Gastrocnemius medialis (tissue), 4 donors: Measurements from ENCODE around the gene HOXD8.

Experiments used
- CTCF ChIP-seq, 5 experiments: fragments of 450-650 bp in 3 of 5; fragments of 200-600 bp in 2 of 5; sonication (generic) in 2 of 5; IDR thresholded peaks in 4 of 5; conservative IDR thresholded peaks in 1 of 5; 1 replicate in 4 of 5; 2 replicates in 1 of 5; pipeline ENCODE4 v1.5.1; 2016 to 2019; ENCODE audit warnings: antibody characterized with exemption in 5 of 5, mild to moderate bottlenecking in 3 of 5, moderate library complexity in 3 of 5
- POLR2A ChIP-seq, 2 donors: fragments of 450-650 bp; IDR thresholded peaks; one replicate each; pipeline ENCODE4 v1.6.1; 2017; ENCODE audit warnings: antibody characterized with exemption in 2 of 2, mild to moderate bottlenecking in 2 of 2, moderate library complexity in 2 of 2

GRCh38 chr2:176149481-176149938 is 20.0 kb downstream of the HOXD8 start:
- TF ChIP-seq CTCF (IDR thresholded peaks at IDR 0.05 in 4 of 5, conservative IDR thresholded peaks at IDR 0.05 in 1 of 5) (no peak), POLR2A (IDR thresholded peaks at IDR 0.05) (no peak)
